Stimulated activated CD4-positive, alpha-beta T cell treated with anti-CD3 and anti-CD28 coated beads, Interleukin-1b, Interleukin-23, amount 100 ng/mL, for 4 hours (primary cell): ENCODE results near the gene RPL22L1.
"Not testable (repeated sequence)": the region's sequence is repeated elsewhere in the genome, so short reads cannot be mapped to it uniquely, and the experiment has no call there.

Experiments used
- DNase-seq, 2 donors: peaks; one replicate each; pipeline ENCODE4 v3.0.0-alpha.2; 2020; ENCODE audit warnings: low read depth in 2 of 2

RPL22L1 gene

GRCh38 chr3:170869645-170870593 is at the start of gene RPL22L1:
Gene RPL22L1 (minus strand): TSS chr3:170870195. CDS start chr3:170870167, 28 bp downstream.
- DNase-seq: peak; percentile 86 to 87

DNA sequence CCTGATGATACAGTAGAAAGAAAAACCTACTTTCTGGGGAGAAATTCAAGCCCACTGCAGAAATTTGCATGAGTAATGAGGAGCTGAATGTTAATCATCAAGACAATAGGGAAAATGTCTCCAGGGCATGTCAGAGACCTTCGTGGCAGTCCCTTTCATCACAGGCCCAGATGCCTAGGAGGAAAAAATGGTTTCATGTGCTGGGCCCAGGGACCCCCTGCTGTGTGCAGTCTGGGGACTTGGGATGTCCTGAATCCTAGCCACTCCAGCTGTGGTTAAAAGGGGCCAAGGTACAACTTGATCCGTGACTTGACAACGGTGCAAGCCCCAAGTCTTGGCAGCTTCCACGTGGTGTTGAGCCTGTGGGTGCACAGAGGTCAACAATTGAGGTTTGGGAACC is 48.7 kb upstream of the RPL22L1 start:
- no peak for DNase-seq

- no peak for DNase-seq
These were observed 44.7 kb upstream of the RPL22L1 start for GRCh38 chr3:170914690-170915089.

GRCh38 chr3:170914212-170914611 is 44.2 kb upstream of the RPL22L1 start:
- DNase-seq: no peak

- DNase-seq: no peak
These were observed 41.1 kb upstream of the RPL22L1 start for GRCh38 chr3:170911051-170911450.

GRCh38 chr3:170910542-170910941 is 40.5 kb upstream of the RPL22L1 start:
- no peak for DNase-seq

GRCh38 chr3:170909129-170909903 is 39.3 kb upstream of the RPL22L1 start:
- DNase-seq: no peak

DNA sequence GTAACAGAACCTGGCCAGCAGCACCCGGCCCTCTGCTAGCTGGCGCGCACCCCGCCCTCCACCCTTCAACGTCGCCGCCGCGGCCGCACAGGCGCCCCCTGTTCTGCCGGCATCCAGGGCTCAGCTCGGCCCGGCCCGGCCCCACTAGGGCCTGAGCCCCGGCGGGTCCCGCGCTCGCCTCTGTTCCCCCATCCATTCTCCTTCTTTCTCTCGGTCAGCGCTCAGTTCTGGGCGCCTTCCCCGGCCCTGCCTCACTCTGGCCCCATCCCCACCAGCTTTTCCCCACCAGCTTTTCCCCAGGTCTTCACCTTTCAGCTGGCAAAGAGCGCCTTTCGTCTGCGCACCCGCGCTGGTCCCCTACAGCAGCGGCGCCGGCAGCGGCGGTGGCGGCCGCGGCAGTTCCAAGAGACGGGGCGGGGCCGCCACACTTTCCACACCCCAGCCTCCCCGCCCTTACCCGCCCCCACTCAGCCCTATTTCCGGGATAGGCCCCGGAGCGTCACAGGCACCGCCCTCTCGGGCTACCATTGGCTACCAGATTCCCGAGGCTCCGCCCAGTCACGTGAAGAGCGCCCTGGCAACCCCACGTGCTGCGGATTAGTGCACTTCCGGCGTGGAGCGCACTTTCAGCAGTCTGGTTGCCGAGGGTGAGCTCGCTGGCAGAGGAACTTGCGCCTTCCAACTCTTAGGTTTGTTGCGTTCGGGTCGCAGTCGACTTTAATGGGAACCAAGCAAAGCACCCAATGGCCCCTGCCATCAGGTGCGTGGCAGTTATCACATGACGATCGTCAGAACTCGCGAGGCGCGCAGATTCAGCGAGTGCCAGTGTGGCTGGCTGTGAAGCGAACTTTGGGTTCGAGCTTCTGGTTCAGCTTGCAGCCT is 38.5 kb upstream of the RPL22L1 start, which contains the start of gene EIF5A2:
EIF5A2 (minus strand) TSS at position 403 of the 882 bp plus-strand sequence. CDS start 831 bp downstream, outside the sequence.
- DNase-seq: peak; percentile 92 to 95

DNA sequence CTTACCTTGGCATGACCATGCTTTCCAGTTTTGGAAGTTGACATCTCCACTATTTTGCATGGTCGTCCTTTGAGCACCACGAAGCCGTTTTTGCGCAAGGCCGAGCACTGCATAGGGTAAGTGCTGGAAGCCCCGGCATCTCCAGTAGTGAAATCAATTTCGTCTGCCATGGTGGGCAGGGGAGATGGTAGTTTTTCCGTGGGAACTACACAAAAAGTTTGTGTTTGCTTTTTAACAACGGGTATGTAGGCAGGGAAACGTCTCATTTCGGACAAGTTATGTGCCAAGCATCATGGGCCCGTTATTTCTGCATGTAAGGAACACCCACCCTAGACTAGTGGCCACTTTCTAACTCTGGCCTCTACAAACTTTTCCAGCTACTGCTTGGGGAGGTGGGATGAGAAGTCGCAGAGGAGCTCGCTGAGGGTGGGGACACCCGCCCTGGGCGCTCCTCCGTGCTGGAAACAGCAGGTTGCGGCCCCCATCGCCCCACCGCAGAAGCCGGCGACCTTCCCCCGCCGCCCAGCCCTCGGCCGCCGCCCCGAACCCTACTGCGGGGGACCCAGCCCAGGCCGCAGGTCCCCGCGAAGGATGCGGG is 37.7 kb upstream of the RPL22L1 start:
- DNase-seq: no peak

- DNase-seq: no peak
These were observed 35.9 kb upstream of the RPL22L1 start for GRCh38 chr3:170905862-170906261.

GRCh38 chr3:170903123-170903522 is 33.1 kb upstream of the RPL22L1 start:
- DNase-seq: no peak

GRCh38 chr3:170899455-170899854 is 29.5 kb upstream of the RPL22L1 start:
- no peak for DNase-seq

DNA sequence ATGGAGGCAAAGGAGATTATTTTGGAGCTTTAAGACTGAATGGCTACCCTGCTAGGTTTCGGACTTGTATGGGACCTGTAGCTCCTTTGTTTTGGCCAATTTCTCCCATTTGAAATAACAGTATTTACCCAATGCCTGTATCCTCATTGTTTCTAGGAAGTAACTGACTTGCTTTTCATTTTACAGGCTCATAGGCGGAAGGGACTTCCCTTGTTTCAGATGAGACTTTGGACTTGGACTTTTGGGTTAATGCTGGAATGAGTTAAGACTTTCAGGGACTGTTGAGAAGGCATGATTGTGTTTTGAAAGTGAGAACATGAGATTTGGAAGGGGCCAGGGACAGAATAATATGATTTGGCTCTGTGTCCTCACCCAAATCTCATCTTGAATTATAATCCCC is 28.0 kb upstream of the RPL22L1 start:
- no peak for DNase-seq

GRCh38 chr3:170897199-170897598 is 27.2 kb upstream of the RPL22L1 start:
- DNase-seq: not testable (repeated sequence)

DNA sequence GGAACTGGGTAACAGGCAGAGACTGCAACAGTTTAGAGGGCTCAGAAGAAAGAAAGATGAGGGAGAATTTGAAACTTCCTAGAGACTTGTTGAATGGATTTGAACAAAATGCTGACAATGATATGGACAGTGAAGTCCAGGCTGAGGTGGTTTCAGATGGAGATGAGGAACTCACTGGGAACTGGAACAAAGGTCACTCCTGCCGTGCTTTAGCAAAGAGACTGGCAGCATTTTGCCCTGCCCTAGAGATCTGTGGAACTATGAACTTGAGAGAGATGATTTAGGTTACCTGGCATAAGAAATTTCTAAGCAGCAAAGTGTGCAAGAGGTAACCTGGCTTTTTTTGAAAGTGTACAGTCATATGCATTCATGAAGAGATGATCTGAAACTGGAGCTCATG is 26.8 kb upstream of the RPL22L1 start:
- no peak for DNase-seq

DNA sequence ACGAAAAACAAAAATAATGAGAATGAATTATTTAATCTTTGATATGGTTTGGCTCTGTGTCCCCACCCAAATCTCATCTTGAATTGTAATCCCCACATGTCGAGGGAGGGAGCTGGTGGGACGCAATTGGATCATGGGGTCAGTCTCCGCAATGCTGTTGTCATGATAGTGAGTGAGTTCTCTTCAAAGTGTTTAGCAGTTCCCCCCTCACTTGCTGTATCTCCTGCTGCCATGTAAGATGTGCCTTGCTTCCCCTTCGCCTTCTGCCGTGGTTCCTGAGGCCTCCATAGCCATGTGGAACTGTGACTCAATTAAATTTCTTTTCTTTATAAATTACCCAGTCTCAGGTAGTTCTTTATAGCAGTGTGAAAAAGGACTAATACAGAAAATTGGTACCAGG is 26.3 kb upstream of the RPL22L1 start:
- not testable (repeated sequence) for DNase-seq

DNA sequence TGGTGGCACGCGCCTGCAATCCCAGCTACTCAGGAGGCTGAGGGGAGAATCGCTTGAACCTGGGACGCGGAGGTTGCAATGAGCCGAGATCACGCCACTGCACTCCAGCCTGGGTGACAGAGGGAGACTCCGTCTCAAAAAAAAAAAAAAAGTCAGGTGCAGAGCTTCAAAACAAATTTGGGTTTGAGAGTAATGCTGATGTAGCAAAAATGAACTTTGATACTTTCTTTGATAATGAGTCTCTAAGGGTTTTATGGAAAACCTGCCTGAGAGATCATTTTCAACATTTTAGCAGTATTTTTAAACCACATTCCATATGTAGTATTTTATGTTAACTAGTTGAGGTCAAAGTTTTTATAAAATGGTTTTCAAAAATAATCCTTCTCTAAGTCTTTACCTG is 23.9 kb upstream of the RPL22L1 start:
- no peak for DNase-seq

- no peak for DNase-seq
These were observed 19.6 kb upstream of the RPL22L1 start for GRCh38 chr3:170889630-170890029.

- DNase-seq: no peak
These were observed 19.1 kb upstream of the RPL22L1 start for GRCh38 chr3:170889132-170889531.

GRCh38 chr3:170884109-170884930 is 14.3 kb upstream of the RPL22L1 start:
- not testable (repeated sequence) for DNase-seq
